Inflammatory macrophage treated with lipopolysaccharide for 1 hour (primary cell): Measurements from ENCODE around the gene MAMSTR.
A peak's percentile ranks its signal among the peaks of the same experiment; 100 is the strongest.
"Not testable (repeated sequence)": the region's sequence is repeated elsewhere in the genome, so short reads cannot be mapped to it uniquely, and the experiment has no call there.

Experiments used
- DNase-seq, 2 donors: peaks; one replicate each; pipeline ENCODE4 v3.0.0-alpha.2; 2020 to 2022

The MAMSTR gene

DNA sequence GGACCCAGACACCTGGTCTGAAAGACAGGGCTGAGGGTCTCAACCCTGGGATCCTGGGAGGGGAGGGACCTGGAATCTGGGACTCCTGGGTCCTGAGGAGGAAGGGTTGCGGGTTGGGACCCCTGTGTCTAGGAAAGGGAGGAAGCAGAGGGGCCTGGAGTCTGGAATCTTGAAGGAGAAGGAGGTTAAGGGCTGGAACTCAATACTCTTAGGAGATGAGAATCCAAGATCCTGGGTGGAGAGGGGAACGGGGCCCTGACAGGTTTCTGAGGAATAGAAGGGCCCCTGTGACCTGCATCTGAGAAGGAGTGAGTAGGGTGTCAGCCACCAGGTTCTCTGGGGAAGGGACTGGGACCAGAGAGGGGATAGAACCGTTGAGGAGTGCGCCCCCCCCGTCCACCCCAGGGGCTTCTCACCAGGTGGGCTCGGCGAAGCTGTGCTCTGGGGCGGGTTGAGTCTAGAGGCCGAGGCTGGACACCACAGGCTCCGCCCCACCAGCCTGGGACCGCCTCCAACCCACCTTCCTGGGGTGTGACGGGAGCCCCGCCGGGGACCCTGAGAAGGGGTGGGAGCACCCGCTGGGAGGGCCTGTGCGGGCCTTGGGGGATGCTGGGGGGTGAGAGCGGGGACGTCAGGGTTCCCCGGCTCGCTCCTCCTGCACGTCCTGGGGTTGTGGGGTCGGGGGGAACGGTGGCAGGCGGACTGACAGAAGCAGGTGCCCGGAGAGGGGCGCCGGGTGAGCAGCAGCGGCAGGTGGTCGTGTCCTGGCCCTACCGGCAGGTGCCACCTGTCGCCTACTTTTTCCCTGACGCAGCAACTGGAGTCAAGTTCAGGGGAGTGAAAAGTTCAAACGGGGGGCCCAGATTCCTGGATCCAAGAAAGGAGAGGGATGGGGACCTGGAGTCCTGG, at the start of gene MAMSTR:
Gene MAMSTR (minus strand): TSS at position 463 of the 909 bp plus-strand sequence. CDS start 694 bp downstream, outside the sequence.
- no peak for DNase-seq

DNA sequence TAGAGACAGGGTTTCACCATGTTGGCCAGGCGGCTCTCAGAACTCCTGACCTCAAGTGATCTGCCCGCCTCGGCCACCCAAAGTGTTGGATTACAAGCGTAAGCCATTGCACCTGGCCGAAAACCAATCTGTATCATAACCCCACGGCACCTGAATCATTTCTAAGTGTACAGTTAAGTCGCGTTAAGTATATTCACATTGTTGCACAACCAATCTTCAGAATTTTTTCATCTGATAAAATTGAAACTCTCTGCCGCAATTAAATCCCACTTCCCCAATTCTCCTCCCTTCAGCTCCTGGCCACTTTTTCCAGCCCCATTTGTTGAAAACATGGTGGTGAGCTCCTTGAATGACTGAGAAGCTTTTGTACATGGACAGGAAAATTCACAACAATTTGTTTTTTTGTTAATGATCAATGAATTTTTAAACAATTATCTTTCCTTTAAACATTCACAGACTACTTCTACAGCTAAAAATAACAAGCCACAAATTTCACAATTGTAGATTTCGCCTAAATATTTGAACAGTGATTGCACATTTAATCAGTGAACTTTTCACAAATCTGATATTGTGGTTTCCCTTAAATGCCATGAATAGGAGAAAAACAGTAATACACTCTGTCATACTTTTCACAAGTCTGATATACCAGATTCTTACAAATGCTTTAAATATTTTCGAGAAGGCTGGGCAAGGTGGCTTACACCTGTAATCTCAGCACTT, 49.6 kb upstream of the MAMSTR start:
- peak; percentile 32 to 52 for DNase-seq

DNA sequence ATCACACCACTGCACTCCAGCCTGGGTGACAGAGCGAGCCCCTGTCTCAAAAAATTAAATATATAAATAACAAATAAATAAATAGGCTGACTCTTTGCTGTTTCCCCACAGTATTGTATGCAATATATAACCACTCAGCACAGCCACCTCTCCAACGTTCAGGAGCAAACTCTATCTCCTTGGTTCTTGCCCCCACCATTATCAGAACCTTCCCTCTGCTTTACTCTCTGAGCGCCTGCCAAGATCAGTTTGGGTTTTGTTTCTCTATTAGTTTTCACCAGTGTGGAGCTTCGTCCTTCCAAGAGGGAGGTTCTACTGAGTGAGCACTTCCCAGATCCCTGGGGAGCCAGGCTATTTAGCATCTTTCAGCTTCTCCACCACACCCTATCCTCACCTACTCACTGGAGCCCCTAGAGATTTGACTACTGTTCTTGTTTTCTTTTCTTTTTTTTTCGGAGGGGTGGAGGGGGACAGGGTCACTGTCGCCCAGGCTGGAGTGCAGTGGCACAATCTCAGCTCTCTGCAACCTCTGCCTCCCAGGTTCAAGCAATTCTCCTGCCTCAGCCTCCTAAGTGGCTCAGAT, 48.7 kb upstream of the MAMSTR start:
- not testable (repeated sequence) for DNase-seq

DNA sequence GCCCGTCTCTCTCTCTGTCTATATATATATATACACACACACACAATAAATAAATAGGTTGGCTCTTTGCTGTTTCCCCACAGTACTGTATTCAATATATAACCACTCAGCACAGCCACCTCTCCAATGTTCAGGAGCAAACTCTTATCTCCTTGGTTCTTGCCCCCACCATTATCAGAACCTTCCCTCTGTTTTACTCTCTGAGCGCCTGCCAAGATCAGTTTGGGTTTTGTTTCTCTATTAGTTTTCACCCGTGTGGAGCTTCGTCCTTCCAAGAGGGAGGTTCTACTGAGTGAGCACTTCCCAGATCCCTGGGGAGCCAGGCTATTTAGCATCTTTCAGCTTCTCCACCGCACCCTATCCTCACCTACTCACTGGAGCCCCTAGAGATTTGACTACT, 46.3 kb upstream of the MAMSTR start:
- not testable (repeated sequence) for DNase-seq

DNA sequence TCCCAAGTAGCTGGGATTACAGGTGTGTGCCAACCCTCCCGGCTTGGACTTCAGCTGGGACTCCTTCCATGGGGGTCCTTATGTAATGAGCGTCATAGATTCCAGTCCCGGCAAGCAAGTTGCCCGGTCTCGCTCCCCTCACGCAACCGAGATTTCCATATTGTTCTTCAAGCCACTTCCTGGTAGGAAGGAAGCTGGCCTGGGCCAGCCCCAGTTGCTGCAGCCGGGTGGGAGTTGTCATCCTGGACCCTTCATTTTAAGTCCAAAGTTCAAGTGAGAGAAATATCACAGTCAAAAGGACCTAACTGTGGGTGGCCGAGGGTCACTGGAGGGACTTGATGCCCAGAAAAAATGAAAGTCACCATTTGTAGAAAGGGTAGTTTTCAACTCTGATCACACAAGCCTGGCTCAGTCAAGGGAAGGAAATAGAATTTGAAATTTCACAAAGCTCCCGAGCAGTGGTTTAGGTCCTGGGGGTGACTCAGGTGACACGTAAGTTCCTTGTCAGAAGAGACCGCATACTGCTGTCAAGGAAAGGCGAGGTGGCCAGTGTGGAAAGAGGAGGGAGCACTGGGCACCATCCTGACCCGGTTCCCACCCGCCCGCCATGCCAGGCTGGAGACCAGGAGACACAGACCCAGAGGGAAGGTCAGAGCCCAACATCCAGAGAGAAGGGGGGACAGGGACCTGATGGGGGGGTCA, 41.1 kb upstream of the MAMSTR start:
- DNase-seq, result no peak

GRCh38 chr19:48757741-48758144, 38.2 kb upstream of the MAMSTR start:
- no peak for DNase-seq

GRCh38 chr19:48757089-48757675, 37.7 kb upstream of the MAMSTR start:
- no peak for DNase-seq

- no peak for DNase-seq
Observed at GRCh38 chr19:48756686-48757085, 37.2 kb upstream of the MAMSTR start.

DNA sequence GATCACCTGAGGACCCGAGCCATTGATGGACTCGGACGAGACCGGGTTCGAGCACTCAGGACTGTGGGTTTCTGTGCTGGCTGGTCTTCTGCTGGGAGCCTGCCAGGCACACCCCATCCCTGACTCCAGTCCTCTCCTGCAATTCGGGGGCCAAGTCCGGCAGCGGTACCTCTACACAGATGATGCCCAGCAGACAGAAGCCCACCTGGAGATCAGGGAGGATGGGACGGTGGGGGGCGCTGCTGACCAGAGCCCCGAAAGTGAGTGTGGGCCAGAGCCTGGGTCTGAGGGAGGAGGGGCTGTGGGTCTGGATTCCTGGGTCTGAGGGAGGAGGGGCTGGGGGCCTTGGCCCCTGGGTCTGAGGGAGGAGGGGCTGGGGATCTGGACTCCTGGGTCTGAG, 36.7 kb upstream of the MAMSTR start:
- no peak for DNase-seq

- no peak for DNase-seq
Observed at GRCh38 chr19:48755787-48756186, 36.3 kb upstream of the MAMSTR start.

- no peak for DNase-seq
Observed at GRCh38 chr19:48755084-48755641, 35.6 kb upstream of the MAMSTR start, which contains the start of gene FGF21. TSS of gene FGF21 (plus strand) at chr19:48755524. CDS start at chr19:48756237, 713 bp downstream.

GRCh38 chr19:48752496-48753365, 33.2 kb upstream of the MAMSTR start, which contains the start of gene FUT1:
TSS of gene FUT1 (minus strand) at chr19:48752641. CDS start at chr19:48751281, 1,360 bp downstream.
- no peak for DNase-seq

DNA sequence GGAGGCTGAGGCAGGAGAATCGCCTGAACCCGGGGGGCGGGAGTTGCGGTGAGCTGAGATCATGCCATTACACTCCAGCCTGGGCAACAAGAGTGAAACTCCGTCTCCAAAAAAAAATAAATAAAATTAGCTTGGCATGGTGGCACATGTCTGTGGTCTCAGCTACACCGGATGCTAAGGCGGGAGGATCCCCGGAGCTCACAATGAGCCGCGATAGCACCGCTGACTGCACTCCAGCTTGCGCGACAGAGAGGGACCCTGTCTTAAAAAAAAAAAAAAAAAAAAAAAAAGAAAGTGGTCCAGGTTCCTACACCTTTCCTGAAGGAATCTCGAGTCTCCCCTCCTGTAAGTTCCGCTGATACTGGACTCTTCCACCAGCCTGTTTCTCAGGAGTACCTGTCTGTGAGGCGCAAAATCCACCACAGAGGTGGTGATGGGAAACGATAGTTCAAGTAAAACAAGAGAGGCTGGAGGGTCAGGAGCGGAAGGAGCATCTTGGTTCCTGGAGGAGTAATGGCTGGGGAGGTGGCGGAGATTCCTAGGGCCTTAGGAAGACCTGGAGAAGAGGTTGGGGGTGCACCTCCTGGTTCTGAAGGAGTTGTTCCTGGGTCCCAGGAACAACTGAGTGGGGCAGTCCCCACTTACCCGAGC, 32.4 kb upstream of the MAMSTR start:
- no peak for DNase-seq

- no peak for DNase-seq
Observed at GRCh38 chr19:48750771-48751504, 31.4 kb upstream of the MAMSTR start.

DNA sequence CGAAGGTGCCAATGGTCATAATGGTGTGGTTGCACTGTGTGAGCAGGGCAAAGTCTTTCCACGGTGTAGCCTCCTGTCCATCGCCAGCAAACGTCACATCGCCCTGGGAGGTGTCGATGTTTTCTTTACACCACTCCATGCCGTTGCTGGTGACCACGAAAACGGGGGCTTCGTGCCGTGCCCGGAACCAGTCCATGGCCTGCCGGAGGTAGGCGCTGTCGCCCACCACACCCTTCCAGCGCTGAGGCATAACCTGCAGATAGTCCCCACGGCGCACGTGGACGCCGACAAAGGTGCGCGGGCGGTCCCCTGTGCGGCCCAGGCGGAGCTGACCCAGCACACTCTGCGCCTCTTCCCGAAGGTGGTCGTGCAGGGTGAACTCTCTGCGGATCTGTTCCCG, 30.8 kb upstream of the MAMSTR start:
- no peak for DNase-seq

DNA sequence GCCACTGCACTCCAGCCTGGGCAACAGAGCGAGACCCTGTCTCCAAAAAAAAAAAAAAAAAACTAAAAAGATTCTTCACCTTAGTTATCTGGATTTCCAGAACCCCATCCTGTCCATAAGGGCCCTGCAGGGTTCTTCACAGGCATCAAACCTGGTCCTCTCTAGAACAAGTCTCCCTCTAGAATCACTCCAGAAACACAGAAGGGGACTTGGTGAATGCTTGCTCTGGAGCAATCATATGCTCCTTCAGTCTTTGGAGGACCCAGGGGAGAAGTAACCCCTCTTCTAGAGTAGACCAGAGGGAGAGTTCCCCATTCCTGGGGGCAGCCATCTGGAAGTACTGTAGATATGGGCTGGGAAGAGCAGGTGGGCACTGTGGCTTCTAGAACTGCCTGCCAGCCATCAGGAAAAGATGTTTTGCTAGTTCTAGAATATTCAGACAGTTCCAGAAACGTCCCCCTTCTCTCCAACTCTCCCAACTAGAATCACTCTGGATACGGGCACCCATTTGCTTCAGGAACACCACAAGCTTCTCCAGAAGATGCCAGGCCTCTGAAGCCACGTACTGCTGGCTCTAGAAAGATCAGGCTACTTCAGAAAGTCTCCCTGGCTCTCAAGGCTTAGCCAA, 30.2 kb upstream of the MAMSTR start:
- no peak for DNase-seq

GRCh38 chr19:48746738-48747575, 27.4 kb upstream of the MAMSTR start, which contains the start of gene IZUMO1:
TSS of gene IZUMO1 (minus strand) at chr19:48746909. CDS start at chr19:48745859, 1,050 bp downstream.
- peak; percentile 88 to 91 for DNase-seq

DNA sequence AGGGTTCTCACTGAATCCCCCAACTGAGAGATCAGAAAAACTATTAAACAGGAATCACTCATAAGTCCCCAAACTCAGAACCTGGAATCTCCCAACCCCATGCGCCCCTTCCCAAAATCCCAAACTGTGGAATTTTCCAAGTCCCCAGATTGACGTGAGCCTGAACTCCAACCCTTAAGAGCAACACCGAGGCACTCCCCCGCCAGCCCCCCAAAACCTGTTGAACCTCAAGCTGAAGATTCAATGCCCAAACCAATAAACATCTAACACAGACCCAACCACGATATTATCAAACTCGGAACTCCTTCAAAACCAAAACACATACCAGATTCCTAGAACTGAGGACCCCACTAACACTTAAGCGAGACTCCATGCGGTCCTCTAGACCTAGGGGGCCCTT, 26.6 kb upstream of the MAMSTR start:
- no peak for DNase-seq
